SIG-M5 treated with dmso at 0.1 percent for 504 hours (cell line): ENCODE data around the gene TSPAN16.

Experiments
- DNase-seq: peaks from one replicate; lab custom pipeline; 2025; ENCODE audit not compliant: unreplicated experiment; lab: John Stamatoyannopoulos, UW

The TSPAN16 gene

DNA sequence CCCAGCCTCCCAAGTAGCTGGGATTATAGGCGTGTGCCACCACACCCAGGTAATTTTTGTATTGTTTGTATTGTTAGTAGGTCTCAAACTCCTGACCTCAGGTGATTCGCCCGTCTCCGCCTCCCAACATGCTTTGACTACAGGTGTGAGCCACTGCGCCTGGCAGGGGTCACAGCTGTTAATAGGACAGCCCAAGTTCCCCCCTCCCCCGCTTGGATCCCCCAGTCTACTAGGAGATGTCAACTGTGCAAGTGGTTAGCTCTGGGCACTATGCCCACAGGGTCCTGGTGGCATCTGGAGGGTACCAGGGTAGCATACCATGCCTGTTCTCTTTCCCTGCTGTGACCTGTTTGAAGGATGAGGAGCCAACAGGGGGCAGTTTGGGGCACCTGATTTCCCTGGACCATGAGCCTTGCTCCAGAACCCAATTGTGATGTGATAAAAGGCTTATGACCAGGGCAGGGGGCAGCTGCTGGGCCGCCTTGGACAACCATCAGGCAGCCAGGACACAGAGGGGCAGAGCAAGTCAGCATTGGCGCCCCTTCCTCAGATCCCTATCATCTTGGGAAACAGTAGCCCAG is at the start of gene TSPAN16:
TSPAN16 (plus strand) TSS at position 496 of the 581 bp plus-strand sequence. CDS start 138 bp downstream, outside the sequence.
- no peak for DNase-seq

GRCh38 chr19:11246941-11247340 is 49.0 kb upstream of the TSPAN16 start:
- DNase-seq: no peak

- no peak for DNase-seq
Measured at GRCh38 chr19:11247391-11247790, 48.6 kb upstream of the TSPAN16 start.

DNA sequence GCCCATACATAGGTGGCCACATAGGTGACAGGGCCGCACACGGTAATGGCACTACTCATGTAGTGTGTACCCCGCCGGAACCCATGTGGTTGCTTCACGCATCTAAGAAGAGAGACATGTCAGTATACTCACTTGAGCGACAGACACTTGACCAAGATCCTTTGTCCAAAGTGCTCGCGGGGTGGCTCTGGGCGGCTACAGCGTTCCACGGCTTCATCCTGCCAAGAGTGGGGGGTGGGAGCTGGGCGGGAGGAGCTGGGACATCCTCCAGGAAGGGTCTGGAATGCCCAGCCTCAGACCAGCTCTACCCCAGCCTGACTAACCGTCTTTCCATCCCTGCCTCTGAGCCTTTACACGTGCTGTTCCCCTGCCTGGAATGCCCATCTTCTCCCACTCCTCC is 48.0 kb upstream of the TSPAN16 start:
- DNase-seq: no peak

DNA sequence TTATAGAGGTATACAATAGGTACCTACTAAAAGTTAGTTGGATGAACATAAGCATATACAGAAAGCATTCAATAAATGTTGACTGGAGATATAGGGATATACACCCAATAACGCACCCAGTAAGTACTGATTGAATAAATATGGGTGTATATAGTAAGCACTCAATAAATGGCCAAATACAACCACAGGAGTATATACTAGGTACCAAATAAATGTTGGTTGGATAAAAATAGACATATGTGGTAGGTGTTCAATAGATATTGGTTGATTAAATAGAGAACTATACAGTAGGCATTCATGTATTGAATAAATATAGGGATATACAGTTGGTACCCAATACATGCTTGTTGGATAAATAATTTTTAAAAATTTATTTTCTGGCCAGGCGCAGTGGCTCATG is 47.1 kb upstream of the TSPAN16 start:
- no peak for DNase-seq

GRCh38 chr19:11251217-11251616 is 44.7 kb upstream of the TSPAN16 start:
- DNase-seq: no peak

- DNase-seq: no peak
Measured at GRCh38 chr19:11251650-11252314, 44.2 kb upstream of the TSPAN16 start.

GRCh38 chr19:11252665-11253355 is 43.1 kb upstream of the TSPAN16 start:
- DNase-seq: no peak

GRCh38 chr19:11254666-11255065 is 41.3 kb upstream of the TSPAN16 start:
- no peak for DNase-seq

DNA sequence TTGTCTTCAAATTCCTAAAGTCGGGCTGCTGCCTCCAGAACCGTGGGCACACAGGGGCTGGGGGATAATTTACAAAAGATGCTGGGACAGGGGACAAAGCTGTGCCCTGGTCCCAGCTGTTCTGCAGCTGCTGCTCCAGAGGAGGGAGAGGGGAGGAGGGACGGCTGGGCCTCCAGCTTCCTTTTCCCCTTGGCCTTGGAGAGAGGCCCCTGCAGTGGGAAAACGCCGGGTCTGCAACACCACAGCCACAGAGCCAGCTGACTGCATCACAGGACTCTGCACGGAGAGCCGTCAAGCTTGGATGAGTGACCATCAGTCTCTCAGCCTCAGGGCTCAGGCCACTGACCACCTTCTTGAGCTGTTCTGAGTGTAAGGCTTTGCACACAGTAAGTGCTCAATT is 39.8 kb upstream of the TSPAN16 start:
- no peak for DNase-seq

DNA sequence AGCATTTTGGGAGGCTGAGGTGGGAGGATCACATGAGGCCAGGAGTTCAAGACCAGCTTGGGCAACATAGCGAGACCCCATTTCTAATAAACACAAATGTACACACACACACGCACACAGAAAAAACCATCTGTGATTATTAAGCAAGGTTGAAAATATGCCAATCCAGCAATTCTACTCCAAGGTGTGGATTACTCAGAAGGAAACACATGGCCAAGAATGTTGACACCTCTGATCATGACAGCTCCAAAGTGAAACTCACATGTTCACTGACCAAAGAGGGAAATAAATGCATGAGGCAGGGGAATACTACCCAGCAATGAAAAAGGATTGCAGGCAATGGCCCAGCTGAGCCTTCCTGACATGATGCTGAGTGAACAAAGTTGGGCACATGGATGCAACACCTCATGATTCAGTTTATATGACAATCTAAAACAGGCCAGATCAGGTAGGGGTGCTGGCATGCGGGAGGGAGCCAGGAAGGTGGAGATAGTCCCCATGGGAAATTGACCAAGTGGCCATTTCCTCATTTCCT is 38.0 kb upstream of the TSPAN16 start:
- no peak for DNase-seq

DNA sequence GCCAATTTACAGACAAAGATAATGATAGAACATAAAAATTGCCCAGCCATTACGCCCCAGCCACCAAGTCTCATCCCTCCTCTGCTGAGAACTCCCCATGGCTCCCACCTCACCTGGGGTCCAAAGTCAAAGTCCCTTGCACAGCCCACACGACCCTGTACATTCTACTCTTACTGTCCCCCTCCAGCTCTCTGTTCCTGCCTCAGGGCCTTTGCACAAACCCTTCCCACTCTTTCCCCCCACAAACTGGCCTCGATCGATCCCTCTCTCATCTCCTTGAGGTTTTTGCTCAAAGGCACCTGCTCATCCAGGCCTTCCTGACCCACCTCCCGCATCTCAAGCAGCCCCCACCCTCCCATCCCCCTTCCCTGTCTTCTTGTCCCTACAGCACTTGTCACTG is 35.0 kb upstream of the TSPAN16 start:
- no peak for DNase-seq

DNA sequence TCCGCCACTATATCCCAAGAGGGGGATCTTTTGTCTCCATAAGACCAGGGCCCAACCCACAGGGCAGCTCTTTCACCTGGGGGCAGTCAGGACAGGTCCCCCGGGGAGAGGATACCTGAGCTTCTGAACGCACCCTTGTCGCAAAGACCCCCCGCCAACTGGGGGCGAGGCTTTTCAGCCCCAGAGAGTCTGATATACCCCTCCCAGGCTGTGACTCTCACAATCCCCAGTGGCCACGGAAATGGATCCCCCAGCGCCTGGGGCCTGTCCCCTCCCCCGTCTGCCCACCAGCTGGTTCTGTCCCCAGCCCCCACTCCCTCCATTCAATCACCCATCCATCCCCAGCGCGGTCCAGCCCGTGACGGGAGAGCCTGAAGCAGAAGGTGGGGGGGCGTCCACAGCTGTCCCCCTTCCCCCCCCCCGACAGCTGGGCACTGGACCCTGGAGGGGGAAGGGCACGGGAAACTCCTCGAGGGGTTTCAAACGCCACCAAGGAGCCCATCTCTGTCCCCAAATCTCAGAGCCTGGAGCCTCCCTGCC is 34.5 kb upstream of the TSPAN16 start:
- DNase-seq: no peak

DNA sequence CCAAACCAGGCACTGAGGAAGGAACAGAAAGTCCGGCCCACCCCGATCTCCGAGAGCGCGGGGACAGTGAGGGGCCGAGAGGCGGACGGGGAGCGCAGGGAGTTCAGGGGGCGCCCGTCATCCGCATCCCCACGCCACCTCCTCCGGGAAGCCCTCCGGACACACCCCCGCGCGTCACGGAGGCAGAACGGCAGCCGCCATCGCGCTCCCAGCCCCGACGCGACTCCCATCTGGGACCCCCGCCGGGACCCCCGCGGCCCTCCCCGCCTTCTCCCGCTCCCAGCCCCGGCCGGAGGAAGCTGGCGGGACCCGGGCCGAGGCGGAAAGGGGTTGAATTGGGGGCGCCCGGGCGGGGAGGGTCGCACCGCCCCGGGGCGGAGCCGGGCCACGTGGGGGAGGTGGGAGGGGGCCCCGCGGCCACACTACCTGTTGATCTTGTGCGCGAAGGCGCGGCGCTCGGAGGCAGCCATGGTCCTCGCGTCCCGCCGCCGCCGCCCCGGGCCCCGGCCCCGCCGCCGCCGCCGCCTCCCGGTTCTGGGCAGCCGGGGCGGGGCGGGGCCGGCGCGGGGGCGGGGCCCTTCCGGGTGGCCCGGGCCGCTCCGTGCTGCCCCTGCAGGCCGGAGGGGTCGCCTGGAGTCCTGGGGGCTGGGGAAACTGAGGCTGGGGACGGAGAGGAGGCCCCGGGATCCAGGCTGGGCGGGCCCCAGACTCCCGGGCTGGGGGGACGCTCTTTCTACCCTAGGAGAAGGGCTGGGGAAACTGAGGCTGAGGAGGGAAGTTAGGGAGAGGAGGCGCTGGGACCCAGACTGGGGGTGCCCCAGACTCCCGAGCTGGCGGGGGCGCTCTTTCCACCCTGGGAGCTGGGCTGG is 33.8 kb upstream of the TSPAN16 start, which contains the start of gene DOCK6:
DOCK6 (minus strand) TSS at position 554 of the 869 bp plus-strand sequence; CDS start at position 470, 84 bp downstream.
- DNase-seq: no peak

- no peak for DNase-seq
Measured at GRCh38 chr19:11263726-11264125, 32.2 kb upstream of the TSPAN16 start.

DNA sequence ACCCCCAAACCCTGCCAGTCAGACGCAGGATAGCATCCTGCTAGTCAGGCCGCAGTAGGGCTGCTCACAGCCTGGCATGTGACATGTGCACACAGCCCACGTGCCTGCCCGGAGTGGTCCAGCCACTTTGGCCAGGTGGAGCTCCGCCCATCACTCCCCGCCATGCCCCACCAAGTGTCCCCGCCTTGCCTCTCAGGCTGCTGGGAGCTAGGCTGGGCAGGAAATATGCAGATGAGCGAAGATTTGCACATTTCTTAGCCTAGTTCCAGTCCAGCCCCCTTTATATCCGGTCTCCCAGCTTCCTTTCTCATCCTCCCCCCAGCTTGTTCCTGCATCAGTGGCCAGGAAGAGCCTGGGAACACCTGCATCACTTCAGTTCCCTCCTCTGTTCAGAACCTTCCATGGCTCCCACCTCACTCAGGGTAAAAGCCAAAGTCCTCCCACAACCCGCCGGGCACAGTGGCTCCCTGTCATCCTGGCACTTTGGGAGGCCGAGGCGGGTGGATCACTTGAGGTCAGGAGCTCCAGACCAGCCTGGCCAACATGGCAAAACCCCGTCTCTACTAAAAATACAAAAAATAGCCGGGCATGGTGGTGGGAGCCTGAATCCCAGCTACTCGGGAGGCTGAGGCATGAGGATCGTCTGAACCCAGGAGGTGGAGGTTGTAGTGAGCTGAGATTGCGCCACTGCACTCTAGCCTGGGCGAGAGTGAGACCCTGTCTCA is 31.3 kb upstream of the TSPAN16 start:
- peak; percentile 69 for DNase-seq

DNA sequence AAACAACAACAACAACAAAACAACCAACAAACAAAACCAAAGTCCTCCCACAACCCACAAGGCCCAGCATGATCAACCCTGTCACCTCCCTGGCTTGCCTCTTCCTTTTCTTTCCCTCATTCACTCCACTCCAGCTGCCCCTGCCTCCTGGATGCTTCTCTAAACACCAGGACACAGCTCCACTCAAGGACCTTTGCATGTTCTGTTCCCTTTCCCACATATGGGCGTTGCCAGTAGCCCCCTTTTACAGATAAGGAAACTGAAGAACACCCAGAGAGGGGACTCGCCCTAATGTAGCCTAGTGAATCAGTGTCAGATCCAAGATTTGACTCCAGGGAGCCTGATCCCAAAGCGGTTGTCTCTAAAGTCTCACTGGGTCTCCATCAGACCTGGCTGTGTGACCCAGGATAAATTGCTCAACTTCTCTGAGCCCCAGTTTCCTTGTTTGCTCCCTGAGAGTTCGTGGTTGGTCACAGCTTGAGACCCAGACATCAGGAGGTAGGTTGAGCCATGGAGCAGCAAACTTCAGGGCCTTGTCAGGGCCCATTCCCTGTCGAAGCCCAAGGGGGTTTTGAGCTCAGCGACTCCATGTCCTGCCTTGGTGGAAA is 30.7 kb upstream of the TSPAN16 start:
- DNase-seq: no peak

- peak; percentile 47 for DNase-seq
Measured at GRCh38 chr19:11265785-11266236, 30.1 kb upstream of the TSPAN16 start.

GRCh38 chr19:11267316-11268085 is 28.5 kb upstream of the TSPAN16 start:
- DNase-seq: no peak
